HEK293 (cell line): ENCODE measurements around the gene MTUS2.

ENCODE experiments used
- CTCF ChIA-PET: fragments of 350-600 bp; formaldehyde crosslinking; extraction: SDS; loops from one replicate; lab custom pipeline; 2021; ENCODE audit warnings: antibody characterized with exemption; lab: Yijun Ruan, JAX
- POLR2A ChIA-PET: fragments of 300-600 bp; formaldehyde crosslinking; extraction: SDS; loops from one replicate; lab custom pipeline; 2020; ENCODE audit warnings: antibody characterized with exemption, inconsistent platforms; lab: Yijun Ruan, JAX
- H3K27ac ChIP-seq: fragments of 200-500 bp; sonication (Bioruptor generic); 2 replicates; pipeline ENCODE4 v1.5.1; 2014; ENCODE audit warnings: low read depth, low read length, control low read depth, inconsistent platforms; ENCODE audit errors: extremely low read depth
- H3K36me3 ChIP-seq, 2 experiments: fragments of 200-500 bp in 1 of 2; sonication (Bioruptor generic) in 1 of 2; 1 replicate in 1 of 2; 2 replicates in 1 of 2; pipeline ENCODE4 v1.5.1; 2014 to 2017; ENCODE audit warnings: inconsistent platforms in 2 of 2, low read length in 2 of 2; ENCODE audit not compliant: control insufficient read depth in 2 of 2, insufficient read depth in 1 of 2
- H3K4me1 ChIP-seq: fragments of 200-500 bp; sonication (Bioruptor generic); 2 replicates; pipeline ENCODE4 v1.5.1; 2014; ENCODE audit warnings: mild to moderate bottlenecking, low read length, inconsistent platforms; ENCODE audit not compliant: control insufficient read depth, insufficient read depth
- H3K4me3 ChIP-seq: 2 replicates; pipeline ENCODE4 v1.5.1; 2011; ENCODE audit warnings: low read depth, mild to moderate bottlenecking, control low read depth, low read length, moderate library complexity
- H3K9me3 ChIP-seq: fragments of 200-500 bp; sonication (Bioruptor generic); 2 replicates; pipeline ENCODE4 v1.5.1; 2014; ENCODE audit warnings: low read depth, low read length, inconsistent platforms; ENCODE audit not compliant: control insufficient read depth, insufficient read depth
- ATF2 ChIP-seq: fragments of 450-650 bp; formaldehyde crosslinking; IDR thresholded peaks from 2 replicates; pipeline ENCODE4 v1.5.1; 2016; ENCODE audit warnings: missing biosample characterization, missing genetic modification characterization, low read depth
- ELK4 ChIP-seq: IDR thresholded peaks from 2 replicates; pipeline ENCODE4 v1.6.1; 2011; ENCODE audit warnings: mild to moderate bottlenecking, low read depth, low read length, borderline replicate concordance
- KLF10 ChIP-seq: fragments of 450-650 bp; IDR thresholded peaks from 2 replicates; pipeline ENCODE4 v1.5.1; 2018; ENCODE audit warnings: missing biosample characterization, mild to moderate bottlenecking, missing genetic modification characterization
- KLF17 ChIP-seq: fragments of 450-650 bp; formaldehyde crosslinking; IDR thresholded peaks from 2 replicates; pipeline ENCODE4 v1.5.1; 2016; ENCODE audit warnings: missing biosample characterization, missing genetic modification characterization
- MZF1 ChIP-seq: fragments of 450-650 bp; formaldehyde crosslinking; IDR thresholded peaks from 2 replicates; pipeline ENCODE4 v1.5.1; 2017; ENCODE audit warnings: missing biosample characterization, missing genetic modification characterization, borderline replicate concordance
- PBX3 ChIP-seq: sonication (generic); formaldehyde crosslinking; IDR thresholded peaks from 2 replicates; pipeline ENCODE4 v1.8.1; 2022; ENCODE audit warnings: mild to moderate bottlenecking, moderate library complexity, missing genetic modification reagents
- YY1 ChIP-seq: fragments of 450-650 bp; formaldehyde crosslinking; IDR thresholded peaks from 2 replicates; pipeline ENCODE4 v1.5.1; 2018; ENCODE audit warnings: missing biosample characterization, missing genetic modification characterization
- ZBTB21 ChIP-seq: fragments of 450-650 bp; formaldehyde crosslinking; IDR thresholded peaks from 2 replicates; pipeline ENCODE4 v1.5.1; 2017; ENCODE audit warnings: missing biosample characterization, missing genetic modification characterization
- ZIC2 ChIP-seq: fragments of 450-650 bp; formaldehyde crosslinking; IDR thresholded peaks from 2 replicates; pipeline ENCODE4 v1.5.1; 2016; ENCODE audit warnings: missing biosample characterization, missing genetic modification characterization
- ZNF155 ChIP-seq: fragments of 450-650 bp; formaldehyde crosslinking; IDR thresholded peaks from 2 replicates; pipeline ENCODE4 v1.5.1; 2016; ENCODE audit warnings: missing biosample characterization, missing genetic modification characterization
- ZNF2 ChIP-seq: fragments of 450-650 bp; formaldehyde crosslinking; IDR thresholded peaks from 2 replicates; pipeline ENCODE4 v1.5.1; 2016; ENCODE audit warnings: missing biosample characterization, missing genetic modification characterization
- ZNF211 ChIP-seq: fragments of 450-650 bp; formaldehyde crosslinking; IDR thresholded peaks from 2 replicates; pipeline ENCODE4 v1.5.1; 2016; ENCODE audit warnings: low read depth, missing biosample characterization, missing genetic modification characterization
- ZNF23 ChIP-seq: fragments of 450-650 bp; formaldehyde crosslinking; IDR thresholded peaks from 2 replicates; pipeline ENCODE4 v1.5.1; 2016; ENCODE audit warnings: missing biosample characterization, missing genetic modification characterization, borderline replicate concordance
- ZNF354C ChIP-seq: fragments of 450-650 bp; formaldehyde crosslinking; IDR thresholded peaks from 2 replicates; pipeline ENCODE4 v1.5.1; 2016; ENCODE audit warnings: missing biosample characterization, missing genetic modification characterization, low read depth, borderline replicate concordance
- ZNF416 ChIP-seq: fragments of 450-650 bp; formaldehyde crosslinking; IDR thresholded peaks from 2 replicates; pipeline ENCODE4 v1.5.1; 2016; ENCODE audit warnings: missing biosample characterization, missing genetic modification characterization
- ZNF423 ChIP-seq: fragments of 450-650 bp; formaldehyde crosslinking; IDR thresholded peaks from 2 replicates; pipeline ENCODE4 v1.5.1; 2016; ENCODE audit warnings: missing biosample characterization, missing genetic modification characterization
- ZNF513 ChIP-seq: fragments of 450-650 bp; IDR thresholded peaks from 2 replicates; pipeline ENCODE4 v1.5.1; 2018; ENCODE audit warnings: missing biosample characterization, missing genetic modification characterization
- ZNF561 ChIP-seq: fragments of 450-650 bp; IDR thresholded peaks from 2 replicates; pipeline ENCODE4 v1.5.1; 2018; ENCODE audit warnings: missing biosample characterization, missing genetic modification characterization, borderline replicate concordance
- ZNF623 ChIP-seq: fragments of 450-650 bp; formaldehyde crosslinking; IDR thresholded peaks from 2 replicates; pipeline ENCODE4 v1.5.1; 2016; ENCODE audit warnings: missing biosample characterization, missing genetic modification characterization
- ZNF629 ChIP-seq: fragments of 450-650 bp; formaldehyde crosslinking; IDR thresholded peaks from 2 replicates; pipeline ENCODE4 v1.5.1; 2017; ENCODE audit warnings: missing biosample characterization, missing genetic modification characterization
- ZNF639 ChIP-seq: fragments of 450-650 bp; formaldehyde crosslinking; IDR thresholded peaks from 2 replicates; pipeline ENCODE4 v1.5.1; 2016; ENCODE audit warnings: missing biosample characterization, missing genetic modification characterization
- ZNF654 ChIP-seq: fragments of 450-650 bp; formaldehyde crosslinking; IDR thresholded peaks from 2 replicates; pipeline ENCODE4 v1.5.1; 2016; ENCODE audit warnings: low read depth, missing biosample characterization, missing genetic modification characterization
- ZNF664 ChIP-seq: fragments of 450-650 bp; formaldehyde crosslinking; IDR thresholded peaks from 2 replicates; pipeline ENCODE4 v1.5.1; 2016; ENCODE audit warnings: missing biosample characterization, missing genetic modification characterization
- ZNF670 ChIP-seq: fragments of 450-650 bp; formaldehyde crosslinking; IDR thresholded peaks from 2 replicates; pipeline ENCODE4 v1.5.1; 2016; ENCODE audit warnings: missing biosample characterization, missing genetic modification characterization, low read depth
- ZNF830 ChIP-seq: fragments of 450-650 bp; IDR thresholded peaks from 2 replicates; pipeline ENCODE4 v1.5.0; 2018; ENCODE audit warnings: missing biosample characterization, missing genetic modification characterization, low read depth, mild to moderate bottlenecking, moderate library complexity

MTUS2 gene

GRCh38 chr13:29022410-29022809, 202.3 kb downstream of the MTUS2 start:
- TF ChIP-seq ZNF354C (tag by site-specific recombination): no peak
- no peak for TF ChIP-seq KLF17 (tag by site-specific recombination)
- TF ChIP-seq ZNF416 (tag by site-specific recombination): no peak
- TF ChIP-seq ATF2 (tag by site-specific recombination): no peak
- TF ChIP-seq ZNF561 (tag by site-specific recombination): no peak
- no peak for TF ChIP-seq ZIC2 (tag by site-specific recombination)
- no peak for TF ChIP-seq KLF10 (tag by site-specific recombination)
- no peak for TF ChIP-seq ZNF423 (tag by site-specific recombination)
- no peak for TF ChIP-seq ZNF670 (tag by site-specific recombination)
- no peak for TF ChIP-seq ZNF654
- TF ChIP-seq ELK4: no peak
- TF ChIP-seq ZNF23 (tag by site-specific recombination): no peak
- TF ChIP-seq ZNF629 (tag by site-specific recombination): no peak
- TF ChIP-seq ZNF211: no peak
- no peak for TF ChIP-seq ZNF830
- CTCF ChIA-PET: no interaction called here
- H3K9me3 ChIP-seq: no peaks in the 10 kb centered on the region
- H3K27ac ChIP-seq: no peak overlapping the region
- H3K4me3 ChIP-seq: no peak overlapping the region
- no peaks in the 10 kb centered on the region for H3K4me1 ChIP-seq
- POLR2A ChIA-PET: no interaction called here
- no peaks in the 10 kb centered on the region for H3K36me3 ChIP-seq

- no peaks in the 10 kb centered on the region for H3K36me3 ChIP-seq
- TF ChIP-seq ZNF623 (peak; percentile 53), ZNF2 (tag by site-specific recombination) (no peak)
- ChIA-PET CTCF (no interaction called here), POLR2A (no interaction called here)
- no peaks in the 10 kb centered on the region for H3K9me3 ChIP-seq
- H3K4me3 ChIP-seq: no peak overlapping the region
- no peaks in the 10 kb centered on the region for H3K4me1 ChIP-seq
- no peak overlapping the region for H3K27ac ChIP-seq
Measured at GRCh38 chr13:29022968-29023367, 202.8 kb downstream of the MTUS2 start.

- Histone ChIP-seq H3K9me3 (no peaks in the 10 kb centered on the region), H3K27ac (no peak overlapping the region), H3K4me1 (no peaks in the 10 kb centered on the region), H3K4me3 (no peak overlapping the region), H3K36me3 (no peaks in the 10 kb centered on the region)
- ChIA-PET CTCF (interaction anchor here (0.6 kb wide), 1 partner anchor 1226 kb away, joined by 3 read pairs; no protein-coding TSS in a partner anchor), POLR2A (no interaction called here)
- TF ChIP-seq PBX3 (CRISPR knock-in tag) (no peak), ZNF664 (no peak), ZNF639 (tag by site-specific recombination) (no peak), ZNF155 (tag by site-specific recombination) (no peak), ZNF513 (tag by site-specific recombination) (no peak), ZBTB21 (tag by site-specific recombination) (no peak), YY1 (no peak), MZF1 (no peak)
Measured at GRCh38 chr13:29024783-29025182, 204.6 kb downstream of the MTUS2 start.
